ENCODE measurements around the gene LBR. TPM values are rescaled to one million over a fixed set of nuclear protein-coding genes. Genes with fewer than 3 reads are reported as not detected.

Gene LBR
- total RNA-seq, 1 experiment from 2014 or later: 60.9 TPM

DNA sequence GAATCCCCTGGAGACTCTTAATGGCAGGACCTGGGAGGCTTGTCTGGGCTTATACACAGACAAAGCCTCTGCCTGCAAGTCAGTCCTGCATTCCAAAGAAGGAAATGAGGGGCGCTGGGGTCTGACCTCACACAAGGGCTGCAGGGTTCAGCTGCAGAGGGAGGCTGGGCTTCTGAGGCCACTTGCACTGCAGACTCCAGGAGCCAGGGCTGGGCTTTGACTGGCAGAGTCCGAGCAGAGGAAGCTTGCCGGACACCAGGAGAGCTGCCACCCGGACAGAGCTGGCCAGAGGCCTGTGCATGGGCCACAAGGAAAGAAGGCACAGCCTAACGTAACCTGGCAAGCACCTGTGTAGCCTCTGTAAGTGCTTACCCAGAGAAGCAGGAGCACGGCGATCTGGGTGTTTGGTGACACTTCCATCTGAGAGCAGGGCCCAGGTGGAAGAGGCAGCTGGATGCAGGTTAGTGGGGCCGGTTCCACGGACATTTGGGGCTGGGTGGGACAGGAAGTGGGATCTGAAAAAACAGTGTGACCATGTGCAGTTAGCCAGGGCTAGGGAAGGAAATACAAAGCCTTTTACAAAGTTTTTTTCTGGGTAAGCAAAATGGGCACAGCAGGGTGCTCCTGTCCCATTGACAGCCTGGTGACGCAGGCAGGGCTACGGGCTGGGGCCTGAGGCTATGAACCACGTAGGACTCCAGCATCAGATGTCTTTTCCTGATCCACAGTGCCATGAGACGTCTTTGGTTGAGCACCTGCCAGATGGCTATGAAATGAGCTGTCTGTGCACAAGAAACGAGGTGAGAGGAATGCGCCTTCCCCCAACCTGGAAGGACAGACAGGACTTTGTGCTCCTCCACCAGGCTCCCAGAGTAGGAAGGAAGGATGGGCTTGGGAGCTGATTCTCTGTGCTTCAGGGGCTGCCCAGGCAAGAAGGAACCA lies 37.3 kb upstream of the LBR start:
- H3K4me1 ChIP-seq (ENCODE audit: insufficient read depth, low read length): peaks cover 14% of the 10 kb centered on the region; the same call in 1 of the 2 replicates
- no peaks in the 10 kb centered on the region for H3K36me3 Mint-ChIP-seq (ENCODE audit: insufficient read depth in 1 of 3, low read depth in 3 of 3)
- H3K79me2 ChIP-seq (ENCODE audit: insufficient read depth, low read length): no peaks in the 10 kb centered on the region
- no peak overlapping the region for H3K4ac ChIP-seq (ENCODE audit: low read depth, low read length)
- H2AK5ac ChIP-seq (ENCODE audit: insufficient read length, low read length): no peak overlapping the region
- H3K4me2 ChIP-seq (ENCODE audit: insufficient read depth, insufficient read length, low read length): no peak overlapping the region
- H4K91ac ChIP-seq (ENCODE audit: insufficient read length, low read depth, low read length): no peak overlapping the region
- no peaks in the 10 kb centered on the region for H4K20me1 ChIP-seq (ENCODE audit: control insufficient read depth, insufficient read depth, insufficient read length)
- no peak overlapping the region for H4K8ac ChIP-seq (replicated peaks; ENCODE audit: insufficient read length, low read depth, low read length)
- H3K14ac ChIP-seq (ENCODE audit: insufficient read depth, low read length): peak overlapping the region; percentile 27; the same call in 1 of the 2 replicates
- no peaks in the 10 kb centered on the region for H3K27me3 ChIP-seq (ENCODE audit: insufficient read depth, low read length)
- no peak overlapping the region for H2BK12ac ChIP-seq (ENCODE audit: insufficient read length, low read depth, low read length)
- TF ChIP-seq, protein P1, sequence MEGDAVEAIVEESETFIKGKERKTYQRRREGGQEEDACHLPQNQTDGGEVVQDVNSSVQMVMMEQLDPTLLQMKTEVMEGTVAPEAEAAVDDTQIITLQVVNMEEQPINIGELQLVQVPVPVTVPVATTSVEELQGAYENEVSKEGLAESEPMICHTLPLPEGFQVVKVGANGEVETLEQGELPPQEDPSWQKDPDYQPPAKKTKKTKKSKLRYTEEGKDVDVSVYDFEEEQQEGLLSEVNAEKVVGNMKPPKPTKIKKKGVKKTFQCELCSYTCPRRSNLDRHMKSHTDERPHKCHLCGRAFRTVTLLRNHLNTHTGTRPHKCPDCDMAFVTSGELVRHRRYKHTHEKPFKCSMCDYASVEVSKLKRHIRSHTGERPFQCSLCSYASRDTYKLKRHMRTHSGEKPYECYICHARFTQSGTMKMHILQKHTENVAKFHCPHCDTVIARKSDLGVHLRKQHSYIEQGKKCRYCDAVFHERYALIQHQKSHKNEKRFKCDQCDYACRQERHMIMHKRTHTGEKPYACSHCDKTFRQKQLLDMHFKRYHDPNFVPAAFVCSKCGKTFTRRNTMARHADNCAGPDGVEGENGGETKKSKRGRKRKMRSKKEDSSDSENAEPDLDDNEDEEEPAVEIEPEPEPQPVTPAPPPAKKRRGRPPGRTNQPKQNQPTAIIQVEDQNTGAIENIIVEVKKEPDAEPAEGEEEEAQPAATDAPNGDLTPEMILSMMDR (conservative IDR thresholded peaks at IDR 0.05): no peak
- H3K4me3 Mint-ChIP-seq: no peak overlapping the region
- H3K23ac ChIP-seq (ENCODE audit: insufficient read length, low read depth, low read length): no peak overlapping the region
- no peak overlapping the region for H3K56ac ChIP-seq (ENCODE audit: insufficient read length, low read depth, low read length)
- H2BK5ac ChIP-seq (ENCODE audit: insufficient read length, low read length): no peak overlapping the region
- H3K23me2 ChIP-seq (ENCODE audit: insufficient read length, low read depth, low read length, poor library complexity, severe bottlenecking): peaks cover 3% of the 10 kb centered on the region
- H3K4me1 Mint-ChIP-seq: peaks cover 32 to 46% of the 10 kb centered on the region in 2 experiments
- no peaks in the 10 kb centered on the region for H3K79me1 ChIP-seq (ENCODE audit: insufficient read depth, low read depth, low read length, poor library complexity, severe bottlenecking)
- H3K27me3 Mint-ChIP-seq (ENCODE audit: low read depth): peaks cover 3% of the 10 kb centered on the region
- H4K5ac ChIP-seq (ENCODE audit: insufficient read length, low read depth, low read length): no peak overlapping the region
- DNase-seq: peak; percentile 66
- H2BK15ac ChIP-seq (ENCODE audit: low read depth, low read length): no peak overlapping the region
- H3K9ac ChIP-seq (ENCODE audit: extremely low read depth, insufficient read length, low read length): no peak overlapping the region
- no peak overlapping the region for H3T11ph ChIP-seq (ENCODE audit: low read length)
- WGBS (ENCODE audit: extremely low coverage, insufficient read length, low lambda C conversion rate): no CpG with 5 or more reads among the region's 15 CpGs
- no peaks in the 10 kb centered on the region for H3K9me3 Mint-ChIP-seq
- H2AFZ ChIP-seq (ENCODE audit: low read length): no peak overlapping the region
- no peak overlapping the region for H3K27ac ChIP-seq (ENCODE audit: insufficient read length, low read depth, low read length)
- H2BK120ac ChIP-seq (ENCODE audit: low read depth, low read length, poor library complexity, severe bottlenecking): no peak overlapping the region
- peak overlapping the region; percentile 23 for H3K18ac ChIP-seq (ENCODE audit: insufficient read length, low read depth, low read length)
- peak overlapping the region; percentile 16 to 88 (median 85); a peak in 6 of 7 replicates for H3K27ac Mint-ChIP-seq
- H3K9me3 ChIP-seq (ENCODE audit: control insufficient read depth, low read depth, low read length): no peaks in the 10 kb centered on the region
- H2BK20ac ChIP-seq (ENCODE audit: low read depth, low read length, poor library complexity, severe bottlenecking): no peak overlapping the region
